Lower leg skin (tissue), 4 donors: Measurements from ENCODE around the gene DENND1A. TPM values are rescaled to one million over a fixed set of nuclear protein-coding genes. Genes with fewer than 3 reads are reported as not detected.

Source experiments
- DNase-seq, 2 donors: peaks; one replicate each; pipeline ENCODE4 v3.0.0-alpha.2; 2019; ENCODE audit warnings: low spot score in 2 of 2
- H3K4me3 ChIP-seq: fragments of 200-600 bp; sonication (generic); 2 replicates; pipeline ENCODE4 v1.5.1; 2017; ENCODE audit warnings: mild to moderate bottlenecking, low read depth; ENCODE audit not compliant: poor library complexity, severe bottlenecking
- POLR2A ChIP-seq, 2 donors: fragments of 450-650 bp; IDR thresholded peaks; one replicate each; pipeline ENCODE4 v1.6.1; 2016 to 2017; ENCODE audit warnings: antibody characterized with exemption in 2 of 2, mild to moderate bottlenecking in 1 of 2, moderate library complexity in 1 of 2
- WGBS, 2 donors: methylation state at CpG; one replicate each; pipeline ENCODE4 v1.1.5; 2018; 5-methylcytosine and 5-hydroxymethylcytosine counted together
- intact Hi-C: fragments of 100-400 bp; cut with DNase I; formaldehyde crosslinking; loops from one replicate; pipeline ENCODE4 v1.15.0; 2023; ENCODE audit warnings: low total_unique reads
- total RNA-seq, 4 donors: library from RNA; depleted of rRNA; stranded (reverse); fragments of >200 nt; gene quantifications; one replicate each; pipeline ENCODE4 v1.1.0, GENCODE V29; 2016
- TF ChIP-seq, protein P1 (sequence below), 3 donors: fragments of 450-650 bp; IDR thresholded peaks; one replicate each; pipeline ENCODE4 v1.5.1; 2016; ENCODE audit warnings: antibody characterized with exemption in 3 of 3, mild to moderate bottlenecking in 3 of 3, moderate library complexity in 2 of 3

DENND1A gene
- total RNA-seq, 4 donors from 2014 or later: 6.5 to 16.3 (median 12.3) TPM

DNA sequence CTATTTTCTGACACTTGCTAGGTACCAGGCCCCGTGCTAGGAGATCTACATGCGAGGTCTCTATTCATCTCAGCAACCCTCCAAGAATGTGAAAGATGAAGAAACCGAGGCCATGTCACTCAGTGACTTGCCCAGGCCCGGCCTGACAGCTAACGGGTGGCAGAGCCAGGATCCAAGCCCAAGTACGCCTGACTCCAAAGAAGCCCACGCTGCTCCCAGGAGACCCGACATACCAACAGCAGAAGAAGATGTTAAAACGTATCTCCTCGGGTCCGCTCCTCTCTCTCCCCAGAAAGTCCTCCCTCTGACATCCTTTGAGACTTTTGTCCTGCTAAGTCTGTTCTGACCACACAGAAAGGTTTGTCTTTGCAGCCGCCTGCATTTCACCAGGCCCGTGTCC lies 508.7 kb downstream of the DENND1A start:
- WGBS, 2 donors: 97 to 100% methylated on average over 13 of the region's 13 CpGs
- TF ChIP-seq, protein P1, sequence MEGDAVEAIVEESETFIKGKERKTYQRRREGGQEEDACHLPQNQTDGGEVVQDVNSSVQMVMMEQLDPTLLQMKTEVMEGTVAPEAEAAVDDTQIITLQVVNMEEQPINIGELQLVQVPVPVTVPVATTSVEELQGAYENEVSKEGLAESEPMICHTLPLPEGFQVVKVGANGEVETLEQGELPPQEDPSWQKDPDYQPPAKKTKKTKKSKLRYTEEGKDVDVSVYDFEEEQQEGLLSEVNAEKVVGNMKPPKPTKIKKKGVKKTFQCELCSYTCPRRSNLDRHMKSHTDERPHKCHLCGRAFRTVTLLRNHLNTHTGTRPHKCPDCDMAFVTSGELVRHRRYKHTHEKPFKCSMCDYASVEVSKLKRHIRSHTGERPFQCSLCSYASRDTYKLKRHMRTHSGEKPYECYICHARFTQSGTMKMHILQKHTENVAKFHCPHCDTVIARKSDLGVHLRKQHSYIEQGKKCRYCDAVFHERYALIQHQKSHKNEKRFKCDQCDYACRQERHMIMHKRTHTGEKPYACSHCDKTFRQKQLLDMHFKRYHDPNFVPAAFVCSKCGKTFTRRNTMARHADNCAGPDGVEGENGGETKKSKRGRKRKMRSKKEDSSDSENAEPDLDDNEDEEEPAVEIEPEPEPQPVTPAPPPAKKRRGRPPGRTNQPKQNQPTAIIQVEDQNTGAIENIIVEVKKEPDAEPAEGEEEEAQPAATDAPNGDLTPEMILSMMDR (IDR thresholded peaks at IDR 0.05): no peak
- TF ChIP-seq POLR2A (IDR thresholded peaks at IDR 0.05): no peak
- intact Hi-C loops: no loop called here

DNA sequence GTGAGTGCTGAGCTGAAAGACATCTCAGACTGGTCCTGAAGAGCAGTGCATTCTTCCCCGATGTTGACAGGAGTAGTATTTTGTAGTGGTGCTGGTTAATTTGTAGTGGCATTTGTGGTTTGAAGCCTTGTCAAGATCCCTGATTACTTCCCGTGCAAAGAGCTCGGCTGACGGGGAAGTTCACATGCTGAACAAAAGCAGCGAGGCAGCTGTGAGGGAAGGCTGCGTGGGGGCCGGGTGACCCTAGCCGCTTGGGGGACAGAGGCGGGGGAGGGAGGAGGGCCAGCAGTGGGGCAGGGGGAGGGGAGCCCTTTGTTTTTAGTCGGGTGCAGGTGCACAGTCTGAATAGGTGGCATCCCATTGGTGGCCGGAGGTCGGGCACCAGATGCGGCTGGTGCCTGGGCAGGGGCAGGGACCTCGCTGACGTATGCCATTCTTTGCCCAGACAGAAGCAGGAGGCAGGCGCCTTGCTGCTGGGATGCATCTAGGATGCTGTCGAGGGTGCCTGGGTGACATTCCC lies 509.3 kb downstream of the DENND1A start:
- no peak overlapping the region for H3K4me3 ChIP-seq
- intact Hi-C loops: no loop called here
- TF ChIP-seq, protein P1 (IDR thresholded peaks at IDR 0.05): no peak
- TF ChIP-seq POLR2A (IDR thresholded peaks at IDR 0.05): no peak
- peak in 1 of 2 donors; percentile 74 for DNase-seq
- 84 to 90% methylated on average over 13 to 16 of the region's 17 CpGs for WGBS, 2 donors

More for the DNA sequence above, 508.7 kb downstream of the DENND1A start:
- H3K4me3 ChIP-seq: no peak overlapping the region
- peak in 1 of 2 donors; percentile 70 for DNase-seq

DNA sequence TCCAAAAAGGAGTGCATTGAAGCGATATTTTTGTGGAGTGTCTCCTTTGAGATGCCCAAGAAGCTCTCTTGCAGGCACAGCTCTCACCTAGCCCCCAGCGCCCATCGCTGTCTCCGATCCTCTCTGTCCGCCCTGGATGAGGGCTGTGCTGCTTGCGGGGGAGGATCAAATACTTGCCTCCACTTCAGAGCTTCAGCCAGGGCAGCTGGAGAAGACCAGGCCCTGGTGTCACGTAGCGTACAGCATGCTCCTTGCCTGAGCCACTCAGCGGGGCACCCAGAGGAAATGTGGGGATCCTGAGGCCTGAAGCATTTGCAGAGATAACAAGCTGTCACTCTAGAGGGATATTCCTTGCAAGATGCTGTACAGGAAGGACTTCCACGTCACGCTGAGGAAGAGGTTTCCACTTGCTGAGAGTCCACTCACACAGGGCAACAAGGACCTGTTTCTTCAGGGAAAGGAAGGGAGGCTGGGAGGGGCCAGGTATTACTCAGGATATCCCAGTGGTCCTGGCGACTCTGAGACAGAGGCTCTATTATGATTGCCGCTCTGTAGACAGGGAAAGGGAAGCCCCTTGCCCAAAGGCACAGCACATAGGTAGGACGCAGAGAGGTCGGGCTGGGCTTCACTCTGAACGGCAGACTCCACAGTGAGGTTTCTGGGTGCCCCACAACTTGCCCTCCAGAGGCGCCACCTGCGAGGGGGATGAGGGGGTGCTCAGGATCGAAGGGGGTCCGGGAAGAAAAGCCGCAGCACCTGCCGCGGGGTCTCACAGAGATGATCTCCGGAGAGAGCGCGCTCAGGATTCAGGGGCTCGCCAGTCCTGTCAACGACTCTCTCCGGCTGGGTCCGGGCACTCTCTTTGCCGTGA lies 510.0 kb downstream of the DENND1A start:
- DNase-seq: peak in 1 of 2 donors; percentile 72
- no peak overlapping the region for H3K4me3 ChIP-seq
- WGBS, 2 donors: 91 to 92% methylated on average over 31 of the region's 31 CpGs
- intact Hi-C loops: no loop called here
- no peak for TF ChIP-seq POLR2A (IDR thresholded peaks at IDR 0.05)
- TF ChIP-seq, protein P1 (IDR thresholded peaks at IDR 0.05): no peak

DNA sequence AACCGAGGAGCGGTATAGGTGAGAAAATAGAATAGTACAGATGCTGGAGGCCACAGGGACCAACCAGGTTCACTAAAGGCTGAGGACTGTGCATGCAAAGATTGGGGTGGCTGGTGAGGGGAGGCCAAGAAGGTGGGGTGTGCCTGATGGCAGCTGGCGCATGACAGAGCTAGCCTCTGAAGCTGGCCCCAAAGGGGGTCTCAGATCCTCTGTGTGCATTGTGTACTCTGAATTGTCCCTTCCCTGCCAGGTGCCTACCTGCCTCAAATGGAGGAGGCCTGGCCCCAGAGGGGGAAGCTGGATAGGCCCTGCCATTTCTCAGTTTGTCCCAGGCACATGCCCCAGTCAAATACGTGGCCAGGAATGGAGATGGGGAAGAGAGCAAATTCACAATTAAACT lies 510.8 kb downstream of the DENND1A start:
- intact Hi-C loops: no loop called here
- TF ChIP-seq, protein P1 (IDR thresholded peaks at IDR 0.05): no peak
- TF ChIP-seq POLR2A (IDR thresholded peaks at IDR 0.05): no peak
- DNase-seq: peak in 1 of 2 donors; percentile 40
- no peak overlapping the region for H3K4me3 ChIP-seq
- 78 to 80% methylated on average over 4 of the region's 4 CpGs for WGBS, 2 donors

DNA sequence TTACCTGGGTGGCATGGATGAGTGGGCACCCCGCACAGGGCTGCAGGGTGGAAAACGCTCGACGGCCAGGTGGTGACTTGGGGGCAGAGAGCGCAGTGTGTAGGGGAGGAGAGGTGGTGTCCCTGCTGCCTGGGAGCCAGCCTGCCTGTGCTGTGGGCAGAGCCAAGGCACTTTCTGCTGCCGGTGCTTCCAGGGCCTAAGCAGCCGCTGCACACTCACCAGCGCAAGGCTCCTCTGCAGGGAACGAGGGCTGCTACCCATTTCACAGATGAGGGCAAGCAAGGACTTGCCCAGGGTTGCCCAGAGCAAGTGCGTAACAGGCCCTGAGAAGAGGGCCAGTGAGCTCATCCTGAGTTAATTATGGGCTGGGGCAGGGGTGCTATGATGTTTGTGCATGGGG lies 511.4 kb downstream of the DENND1A start:
- intact Hi-C loops: no loop called here
- TF ChIP-seq POLR2A (IDR thresholded peaks at IDR 0.05): no peak
- TF ChIP-seq, protein P1 (IDR thresholded peaks at IDR 0.05): no peak
- H3K4me3 ChIP-seq: no peak overlapping the region
- DNase-seq: peak in 1 of 2 donors; percentile 68
- WGBS, 2 donors: 88 to 94% methylated on average over 10 of the region's 10 CpGs
